Occipital lobe (tissue), 2 donors: ENCODE measurements around the gene PHYHIPL. TPM values are rescaled to one million over a fixed set of nuclear protein-coding genes. Genes with fewer than 3 reads are reported as not detected.

Source experiments
- DNase-seq: peaks from one replicate; lab custom pipeline; 2025; lab: John Stamatoyannopoulos, UW
- total RNA-seq: library from RNA; depleted of rRNA; stranded (reverse); fragments of >200 nt; gene quantifications from one replicate; pipeline ENCODE4 v1.2.3, GENCODE V29; 2014

PHYHIPL gene
- total RNA-seq, 1 donor from 2014 or later: 42.4 TPM

GRCh38 chr10:59289853-59290252 lies 113.4 kb downstream of the PHYHIPL start:
- no peak for DNase-seq

GRCh38 chr10:59290448-59290847 lies 114.0 kb downstream of the PHYHIPL start:
- DNase-seq: no peak

Other genes with a start within 250 kb of the PHYHIPL start
- 24.3 TPM for gene FAM13C, start 185.9 kb downstream of the PHYHIPL start, total RNA-seq